ENCODE data around the gene CDH4. TPM values are rescaled to one million over a fixed set of nuclear protein-coding genes. Genes with fewer than 3 reads are reported as not detected.

CDH4 gene
- total and polyA plus RNA-seq, 11 donors = 0.04 to 0.54 (median 0.08) TPM; not detected in 1

- Histone ChIP-seq H3K27ac (no peak overlapping the region), H3K9me3 (no peaks in the 10 kb centered on the region), H3K27me3 (peaks cover 0 to 11% (median 0%) of the 10 kb centered on the region in 9 donors), H3K36me3 (no peaks in the 10 kb centered on the region), H3K4me3 (no peak overlapping the region), H3K4me1 (no peaks in the 10 kb centered on the region)
- no peak for TF ChIP-seq POLR2A (IDR thresholded peaks at IDR 0.05)
- TF ChIP-seq, protein P1, sequence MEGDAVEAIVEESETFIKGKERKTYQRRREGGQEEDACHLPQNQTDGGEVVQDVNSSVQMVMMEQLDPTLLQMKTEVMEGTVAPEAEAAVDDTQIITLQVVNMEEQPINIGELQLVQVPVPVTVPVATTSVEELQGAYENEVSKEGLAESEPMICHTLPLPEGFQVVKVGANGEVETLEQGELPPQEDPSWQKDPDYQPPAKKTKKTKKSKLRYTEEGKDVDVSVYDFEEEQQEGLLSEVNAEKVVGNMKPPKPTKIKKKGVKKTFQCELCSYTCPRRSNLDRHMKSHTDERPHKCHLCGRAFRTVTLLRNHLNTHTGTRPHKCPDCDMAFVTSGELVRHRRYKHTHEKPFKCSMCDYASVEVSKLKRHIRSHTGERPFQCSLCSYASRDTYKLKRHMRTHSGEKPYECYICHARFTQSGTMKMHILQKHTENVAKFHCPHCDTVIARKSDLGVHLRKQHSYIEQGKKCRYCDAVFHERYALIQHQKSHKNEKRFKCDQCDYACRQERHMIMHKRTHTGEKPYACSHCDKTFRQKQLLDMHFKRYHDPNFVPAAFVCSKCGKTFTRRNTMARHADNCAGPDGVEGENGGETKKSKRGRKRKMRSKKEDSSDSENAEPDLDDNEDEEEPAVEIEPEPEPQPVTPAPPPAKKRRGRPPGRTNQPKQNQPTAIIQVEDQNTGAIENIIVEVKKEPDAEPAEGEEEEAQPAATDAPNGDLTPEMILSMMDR (IDR thresholded peaks at IDR 0.05) = no peak
- WGBS, 4 donors = 88% methylated on average over 5 to 12 of the region's 12 CpGs
- DNase-seq (peak in 1 of 5 donors; percentile 53), ATAC-seq (no peak)
- intact Hi-C loops (cut with DNase I) = no loop called here
These were observed 666.5 kb downstream of the CDH4 start for GRCh38 chr20:61918548-61918947.

DNA sequence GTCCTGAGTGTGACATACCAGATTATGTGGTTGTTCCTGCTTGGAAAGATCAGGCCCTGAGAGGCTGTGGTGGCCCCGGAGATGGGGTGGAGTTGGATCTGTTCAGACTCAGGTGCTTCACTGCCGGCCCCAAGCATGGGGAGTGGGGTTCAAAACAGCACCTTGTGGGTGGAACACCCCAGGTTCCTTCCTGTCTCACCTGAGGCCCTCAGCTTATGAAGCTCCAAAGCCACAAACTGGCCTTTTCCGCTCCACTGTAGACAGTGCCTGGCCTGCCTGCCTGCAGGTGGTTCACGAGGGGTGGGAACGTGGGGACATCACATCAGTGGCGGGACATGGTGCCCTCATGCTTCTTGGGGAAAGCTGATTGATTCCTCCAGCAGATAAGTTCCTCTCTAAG, 667.2 kb downstream of the CDH4 start:
- TF ChIP-seq POLR2A (IDR thresholded peaks at IDR 0.05) = no peak
- TF ChIP-seq, protein P1 (IDR thresholded peaks at IDR 0.05) = no peak
- Histone ChIP-seq H3K27ac (no peak overlapping the region), H3K9me3 (no peaks in the 10 kb centered on the region), H3K4me3 (no peak overlapping the region), H3K4me1 (no peaks in the 10 kb centered on the region), H3K27me3 (peaks cover 0 to 16% (median 0%) of the 10 kb centered on the region in 9 donors), H3K36me3 (no peaks in the 10 kb centered on the region)
- 87 to 91% (median 89%) methylated on average over 6 of the region's 6 CpGs for WGBS, 4 donors
- ATAC-seq = no peak
- DNase-seq = peak in 1 of 5 donors; percentile 27
- intact Hi-C loops (cut with DNase I) = no loop called here

DNA sequence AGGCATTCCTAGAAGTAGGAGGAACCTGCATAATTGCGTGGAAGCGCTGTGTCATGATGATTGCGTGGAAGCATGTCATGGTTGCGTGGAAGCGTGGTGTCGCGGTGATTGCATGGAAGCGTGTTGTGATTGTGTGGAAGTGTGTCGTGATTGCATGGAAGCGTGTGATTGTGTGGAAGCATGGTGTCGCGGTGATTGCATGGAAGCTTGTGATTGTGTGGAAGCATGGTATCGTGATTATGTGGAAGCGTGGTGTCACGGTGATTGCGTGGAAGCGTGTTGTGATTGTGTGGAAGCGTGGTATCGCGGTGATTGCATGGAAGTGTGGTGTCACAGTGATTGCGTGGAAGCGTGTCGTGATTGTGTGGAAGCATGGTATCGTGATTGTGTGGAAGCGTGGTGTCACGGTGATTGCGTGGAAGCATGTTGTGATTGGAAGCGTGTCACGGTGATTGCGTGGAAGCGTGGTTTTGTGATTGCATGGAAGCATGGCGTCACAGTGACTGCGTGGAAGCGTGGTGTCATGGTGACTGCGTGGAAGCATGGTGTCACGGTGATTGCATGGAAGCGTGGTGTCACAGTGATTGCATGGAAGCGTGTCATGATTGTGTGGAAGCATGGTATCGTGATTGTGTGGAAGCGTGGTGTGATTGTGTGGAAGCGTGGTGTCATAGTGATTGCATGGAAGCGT, 667.8 kb downstream of the CDH4 start:
- Histone ChIP-seq H3K4me3 (no peak overlapping the region), H3K27me3 (peaks cover 0 to 22% (median 0%) of the 10 kb centered on the region in 9 donors), H3K36me3 (no peaks in the 10 kb centered on the region), H3K27ac (no peak overlapping the region), H3K4me1 (no peaks in the 10 kb centered on the region), H3K9me3 (no peaks in the 10 kb centered on the region)
- DNase-seq (peak in 1 of 5 donors; percentile 20), ATAC-seq (no peak)
- intact Hi-C loops (cut with DNase I) = no loop called here
- no peak for TF ChIP-seq POLR2A (IDR thresholded peaks at IDR 0.05)
- TF ChIP-seq, protein P1 (IDR thresholded peaks at IDR 0.05) = no peak
- WGBS, 4 donors = 83 to 89% (median 86%) methylated on average over 42 of the region's 42 CpGs

DNA sequence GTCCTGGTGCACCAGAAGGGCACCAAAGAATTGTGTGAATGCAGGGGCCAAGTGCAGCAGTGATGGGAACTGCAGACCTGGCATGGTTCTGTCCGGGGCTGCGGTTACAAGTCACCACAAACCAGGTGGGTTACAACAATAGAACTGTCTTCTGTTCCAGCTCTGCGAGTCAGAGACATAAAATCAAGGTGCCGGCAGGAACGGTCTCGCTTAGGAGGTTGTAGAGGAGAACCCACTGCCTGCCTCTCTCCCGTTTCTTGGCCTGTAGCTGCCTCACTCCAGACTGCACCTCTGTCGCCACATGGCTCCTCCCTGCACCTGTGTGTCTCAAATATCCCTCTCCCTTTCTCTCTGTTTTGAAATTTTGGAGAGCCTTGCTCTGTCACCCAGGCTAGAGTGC, 670.4 kb downstream of the CDH4 start:
- TF ChIP-seq, protein P1 (IDR thresholded peaks at IDR 0.05) = no peak
- TF ChIP-seq POLR2A (IDR thresholded peaks at IDR 0.05) = no peak
- H3K9me3 ChIP-seq = no peaks in the 10 kb centered on the region
- DNase-seq = no peak
- 77 to 87% (median 83%) methylated on average over 8 of the region's 8 CpGs for WGBS, 4 donors
- no peaks in the 10 kb centered on the region for H3K4me1 ChIP-seq
- peaks cover 0 to 18% (median 0%) of the 10 kb centered on the region in 9 donors for H3K27me3 ChIP-seq
- H3K27ac ChIP-seq = no peak overlapping the region
- intact Hi-C loops (cut with DNase I) = no loop called here
- ATAC-seq = no peak
- no peak overlapping the region for H3K4me3 ChIP-seq
- no peaks in the 10 kb centered on the region for H3K36me3 ChIP-seq
